Neuron (in vitro differentiated cells): ENCODE measurements around the gene SEL1L2.

ENCODE experiments used
- H2AFZ ChIP-seq: one replicate; pipeline ENCODE4 v1.6.1; 2013; ENCODE audit warnings: low read depth, mild to moderate bottlenecking, inconsistent platforms, low read length, moderate library complexity
- H3K27me3 ChIP-seq: one replicate; pipeline ENCODE4 v1.6.1; 2013; ENCODE audit warnings: low read length; ENCODE audit not compliant: insufficient read depth
- H3K36me3 ChIP-seq: one replicate; pipeline ENCODE4 v1.6.1; 2013; ENCODE audit warnings: low read length; ENCODE audit not compliant: insufficient read depth
- H3K4me1 ChIP-seq: one replicate; pipeline ENCODE4 v1.6.1; 2013; ENCODE audit warnings: low read length; ENCODE audit not compliant: insufficient read depth
- H3K4me3 ChIP-seq: 2 replicates; pipeline ENCODE4 v1.5.1; 2013; ENCODE audit warnings: mild to moderate bottlenecking, low read length, moderate library complexity
- H3K9me3 ChIP-seq: one replicate; pipeline ENCODE4 v1.6.1; 2013; ENCODE audit warnings: low read length

SEL1L2 gene

DNA sequence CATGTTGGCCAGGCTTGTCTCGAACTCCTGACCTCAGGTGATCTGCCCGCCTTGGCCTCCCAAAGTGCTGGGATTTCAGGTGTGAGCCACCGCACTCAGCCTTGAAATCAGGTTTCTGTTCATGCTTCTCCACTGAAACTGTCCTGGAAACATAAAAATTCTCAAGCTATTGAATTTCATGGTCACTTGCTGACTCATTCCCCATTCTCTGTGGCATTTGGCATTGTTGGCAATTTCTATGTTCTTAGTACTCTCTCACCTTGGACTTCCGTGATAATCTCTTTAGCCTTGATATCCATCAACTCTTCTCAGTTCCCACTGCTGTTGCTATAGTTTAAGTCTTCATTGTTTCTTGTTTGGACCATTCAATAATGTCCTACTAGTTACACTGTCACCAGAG lies 6.2 kb downstream of the SEL1L2 start:
- H3K27me3 ChIP-seq: no peaks in the 10 kb centered on the region
- H3K4me1 ChIP-seq: no peaks in the 10 kb centered on the region
- H2AFZ ChIP-seq: no peak overlapping the region
- no peaks in the 10 kb centered on the region for H3K36me3 ChIP-seq
- no peak overlapping the region for H3K4me3 ChIP-seq
- H3K9me3 ChIP-seq: no peaks in the 10 kb centered on the region

GRCh38 chr20:13960525-13960924 lies 29.9 kb downstream of the SEL1L2 start:
- no peaks in the 10 kb centered on the region for H3K27me3 ChIP-seq
- H2AFZ ChIP-seq: no peak overlapping the region

DNA sequence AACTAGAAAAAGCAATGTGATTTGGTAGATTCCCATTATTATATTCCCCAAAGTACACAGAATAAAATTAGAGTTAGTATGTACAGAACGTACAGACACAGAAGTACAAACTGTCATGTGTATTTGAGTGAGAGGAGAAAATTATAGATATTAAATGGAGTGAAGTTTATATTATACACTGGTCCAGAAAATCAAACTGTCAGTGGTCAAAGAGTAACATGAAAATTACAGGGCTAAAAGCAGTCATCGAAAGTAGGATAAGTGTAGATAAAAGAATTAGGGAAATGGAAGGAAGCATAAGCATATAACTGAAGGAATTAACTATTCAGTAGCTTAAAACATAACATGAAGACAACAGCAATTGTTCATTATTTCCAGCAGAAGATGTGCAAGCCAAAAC lies 30.3 kb downstream of the SEL1L2 start:
- H3K4me1 ChIP-seq: no peaks in the 10 kb centered on the region
- H3K9me3 ChIP-seq: no peaks in the 10 kb centered on the region
- H3K36me3 ChIP-seq: no peaks in the 10 kb centered on the region

More at GRCh38 chr20:13960525-13960924, 29.9 kb downstream of the SEL1L2 start:
- Histone ChIP-seq H3K9me3 (no peaks in the 10 kb centered on the region), H3K4me3 (no peak overlapping the region), H3K36me3 (no peaks in the 10 kb centered on the region), H3K4me1 (no peaks in the 10 kb centered on the region)

DNA sequence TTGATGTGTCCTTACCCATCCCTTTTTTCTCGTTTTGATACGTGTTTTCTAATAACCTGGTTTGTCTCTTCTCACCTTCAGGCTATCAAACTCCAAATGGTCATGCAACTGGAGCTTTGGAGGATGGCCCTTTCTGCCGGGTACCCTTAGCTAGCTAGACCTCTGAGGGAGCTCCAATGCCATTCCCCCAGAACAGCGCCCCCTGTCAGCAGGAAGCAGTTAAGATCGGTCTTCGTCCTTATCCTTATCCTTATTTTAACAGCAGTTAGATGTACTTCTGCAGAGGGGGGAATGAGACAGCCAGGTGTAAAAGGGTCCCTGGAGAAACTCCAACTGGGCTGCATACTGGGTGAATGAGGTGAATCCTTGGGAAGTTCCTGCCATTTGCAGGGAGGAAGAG lies 37.2 kb downstream of the SEL1L2 start:
- H3K4me3 ChIP-seq: no peak overlapping the region
- H2AFZ ChIP-seq: no peak overlapping the region
- H3K9me3 ChIP-seq: no peaks in the 10 kb centered on the region
- H3K36me3 ChIP-seq: no peaks in the 10 kb centered on the region
- no peaks in the 10 kb centered on the region for H3K27me3 ChIP-seq
- H3K4me1 ChIP-seq: no peaks in the 10 kb centered on the region

More for the DNA sequence above, 30.3 kb downstream of the SEL1L2 start:
- no peak overlapping the region for H3K4me3 ChIP-seq
- no peaks in the 10 kb centered on the region for H3K27me3 ChIP-seq
- H2AFZ ChIP-seq: no peak overlapping the region

DNA sequence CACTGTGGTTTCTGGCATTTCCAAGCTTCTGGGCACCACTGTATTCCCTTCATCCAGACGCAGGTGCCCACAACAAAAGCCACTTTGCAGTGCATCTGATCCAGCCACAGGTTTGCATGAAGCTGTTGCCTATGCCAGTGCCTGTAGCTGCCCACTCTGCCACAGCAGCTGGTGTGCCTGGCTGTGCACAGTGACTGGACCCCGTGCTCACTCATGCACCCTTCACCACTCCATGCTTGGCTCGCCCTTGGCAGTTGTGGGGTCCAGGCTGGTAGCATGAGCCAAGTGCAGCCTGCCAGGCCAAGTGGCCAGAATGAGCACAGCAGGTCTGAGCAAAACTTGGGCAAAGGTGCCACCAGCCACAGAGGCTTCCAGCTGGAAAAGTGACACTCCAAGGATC lies 42.7 kb downstream of the SEL1L2 start:
- Histone ChIP-seq H3K4me3 (no peak overlapping the region), H3K27me3 (no peaks in the 10 kb centered on the region), H3K4me1 (no peaks in the 10 kb centered on the region), H3K9me3 (peaks cover 4% of the 10 kb centered on the region), H2AFZ (no peak overlapping the region), H3K36me3 (no peaks in the 10 kb centered on the region)

- Histone ChIP-seq H2AFZ (no peak overlapping the region), H3K27me3 (no peaks in the 10 kb centered on the region), H3K9me3 (no peaks in the 10 kb centered on the region), H3K4me1 (peaks cover 2% of the 10 kb centered on the region), H3K36me3 (no peaks in the 10 kb centered on the region), H3K4me3 (no peak overlapping the region)
Measured at GRCh38 chr20:13941031-13941430, 49.4 kb downstream of the SEL1L2 start.

- H3K36me3 ChIP-seq: no peaks in the 10 kb centered on the region
- H2AFZ ChIP-seq: peak overlapping the region; percentile 28
- no peaks in the 10 kb centered on the region for H3K27me3 ChIP-seq
- H3K9me3 ChIP-seq: no peaks in the 10 kb centered on the region
- H3K4me1 ChIP-seq: peaks cover 2% of the 10 kb centered on the region
- no peak overlapping the region for H3K4me3 ChIP-seq
Measured at GRCh38 chr20:13936781-13937576, 53.4 kb downstream of the SEL1L2 start.

DNA sequence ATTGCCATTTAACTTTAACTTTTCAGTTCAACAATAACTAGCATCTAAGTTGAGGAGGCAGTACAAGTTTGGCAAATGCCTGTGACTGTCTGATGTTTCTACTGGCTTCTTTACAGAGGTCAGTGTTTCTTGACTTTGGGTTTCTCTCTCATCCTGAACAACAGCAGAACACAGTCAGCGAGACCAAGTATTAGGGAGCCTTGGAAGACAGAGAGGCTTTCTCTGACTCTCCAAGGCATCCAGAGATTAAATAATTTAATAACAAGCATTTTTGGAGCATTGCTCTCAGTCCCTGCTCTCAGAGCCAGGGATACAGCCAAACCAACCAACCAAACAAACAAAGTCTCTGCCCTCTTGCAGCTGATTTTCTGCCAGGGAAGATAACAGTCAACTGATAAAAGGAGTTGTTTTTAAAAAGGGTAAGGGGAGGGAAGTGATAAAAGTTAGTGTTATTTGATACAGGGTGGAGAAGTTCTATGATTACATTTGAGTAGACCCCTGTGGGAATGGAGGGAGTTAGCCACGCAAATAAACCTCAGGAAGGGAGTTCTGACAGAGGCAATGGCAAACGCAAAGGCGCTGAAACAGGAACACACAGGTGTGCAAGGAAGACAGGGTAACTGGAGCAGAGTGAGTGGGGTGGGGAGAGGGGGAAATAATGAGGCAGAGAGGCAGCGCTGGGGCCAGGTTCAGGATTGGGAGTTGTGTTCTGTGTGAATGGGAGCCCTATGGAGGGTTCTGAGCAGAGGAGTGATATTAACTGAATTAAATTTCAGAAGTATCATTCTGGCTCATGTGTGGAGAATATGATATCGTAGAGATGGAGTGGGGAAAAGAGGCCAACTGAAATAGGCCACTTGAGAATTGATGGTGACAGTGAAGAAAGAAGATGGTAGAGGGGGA lies 55.2 kb downstream of the SEL1L2 start:
- no peaks in the 10 kb centered on the region for H3K27me3 ChIP-seq
- no peak overlapping the region for H3K4me3 ChIP-seq
- no peak overlapping the region for H2AFZ ChIP-seq
- H3K36me3 ChIP-seq: no peaks in the 10 kb centered on the region
- no peaks in the 10 kb centered on the region for H3K4me1 ChIP-seq
- no peaks in the 10 kb centered on the region for H3K9me3 ChIP-seq

GRCh38 chr20:13930281-13930680 lies 60.1 kb downstream of the SEL1L2 start:
- no peaks in the 10 kb centered on the region for H3K36me3 ChIP-seq
- no peaks in the 10 kb centered on the region for H3K27me3 ChIP-seq
- H2AFZ ChIP-seq: no peak overlapping the region
- no peak overlapping the region for H3K4me3 ChIP-seq
- no peaks in the 10 kb centered on the region for H3K9me3 ChIP-seq
- no peaks in the 10 kb centered on the region for H3K4me1 ChIP-seq

DNA sequence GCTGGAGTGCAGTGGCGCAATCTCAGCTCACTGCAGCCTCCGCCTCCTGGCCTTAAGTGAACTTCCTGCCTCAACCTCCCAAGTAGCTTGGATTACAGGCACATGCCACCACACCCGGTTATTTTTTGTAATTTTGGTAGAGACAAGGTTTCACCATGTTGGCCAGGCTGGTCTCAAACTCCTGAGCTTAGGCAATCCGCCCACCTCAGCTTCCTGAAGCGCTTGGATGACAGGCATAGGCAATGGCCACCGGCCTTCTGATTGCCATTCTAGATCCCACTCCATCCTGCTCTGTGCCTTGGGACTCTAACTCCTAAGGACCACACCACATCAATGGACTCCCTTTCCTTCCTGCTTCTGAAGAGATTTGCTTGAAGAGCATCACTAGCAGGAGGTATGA lies 60.6 kb downstream of the SEL1L2 start:
- no peaks in the 10 kb centered on the region for H3K4me1 ChIP-seq
- H3K9me3 ChIP-seq: no peaks in the 10 kb centered on the region

DNA sequence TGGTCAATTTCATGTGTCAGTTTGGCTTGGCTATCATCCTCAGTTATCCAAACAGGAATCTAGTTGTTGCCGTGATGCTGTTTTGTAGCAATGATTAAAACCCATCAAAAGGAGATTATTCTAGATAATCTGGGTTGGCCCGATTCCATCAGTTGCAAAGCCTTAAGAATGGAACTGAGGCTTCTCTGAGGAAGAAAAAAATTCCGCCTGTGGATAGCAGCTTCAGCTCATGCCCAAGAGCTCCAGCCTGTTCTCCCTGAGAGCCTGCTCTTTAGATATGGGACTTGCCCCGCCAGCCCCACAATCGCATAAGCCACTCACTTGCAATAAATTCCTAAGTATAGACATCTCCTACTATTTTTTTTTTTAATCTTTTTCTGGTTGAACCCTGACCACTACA lies 61.5 kb downstream of the SEL1L2 start:
- no peaks in the 10 kb centered on the region for H3K27me3 ChIP-seq
- H3K9me3 ChIP-seq: no peaks in the 10 kb centered on the region
- no peak overlapping the region for H3K4me3 ChIP-seq
- no peaks in the 10 kb centered on the region for H3K4me1 ChIP-seq
- no peak overlapping the region for H2AFZ ChIP-seq
- H3K36me3 ChIP-seq: no peaks in the 10 kb centered on the region

More for the DNA sequence above, 60.6 kb downstream of the SEL1L2 start:
- Histone ChIP-seq H3K4me3 (no peak overlapping the region), H2AFZ (no peak overlapping the region), H3K36me3 (no peaks in the 10 kb centered on the region), H3K27me3 (no peaks in the 10 kb centered on the region)

DNA sequence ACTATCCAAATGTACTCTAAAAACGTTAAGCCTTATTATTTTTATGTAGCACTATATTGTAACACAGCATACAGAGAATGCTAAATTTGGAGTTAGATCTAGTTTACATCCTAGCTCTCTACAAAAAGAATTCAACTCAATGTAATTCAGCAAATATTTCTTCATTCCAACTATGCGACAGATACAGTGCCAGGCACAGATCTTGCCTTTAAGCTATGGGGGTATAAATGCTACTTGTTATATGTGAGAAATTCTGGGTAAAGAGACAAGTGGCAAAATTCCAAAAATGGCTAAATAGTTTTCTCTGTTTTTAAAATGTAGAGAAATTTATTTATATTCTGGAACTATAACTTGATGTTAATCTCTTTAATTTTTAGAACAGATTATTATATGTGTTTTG lies 63.2 kb downstream of the SEL1L2 start:
- Histone ChIP-seq H3K27me3 (no peaks in the 10 kb centered on the region), H2AFZ (no peak overlapping the region), H3K36me3 (no peaks in the 10 kb centered on the region), H3K9me3 (no peaks in the 10 kb centered on the region), H3K4me3 (no peak overlapping the region), H3K4me1 (no peaks in the 10 kb centered on the region)

DNA sequence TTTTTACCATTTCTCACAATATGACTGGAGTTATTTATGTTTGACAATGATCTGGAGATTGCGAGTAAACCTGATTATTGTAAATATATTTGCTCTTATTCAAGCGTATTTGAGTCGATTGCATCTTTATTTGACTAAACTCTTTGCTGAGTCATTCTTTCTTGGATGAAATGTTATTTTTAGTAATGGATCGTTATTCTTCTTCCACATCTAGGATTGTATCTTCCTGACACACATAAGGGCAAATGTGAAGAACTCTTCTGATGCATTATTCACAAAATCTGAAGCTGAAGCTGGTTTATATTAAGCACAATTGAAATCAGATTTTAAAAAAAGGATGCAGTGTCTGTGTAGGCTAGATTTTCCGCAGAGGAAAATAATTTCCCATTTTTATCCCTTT lies 68.2 kb downstream of the SEL1L2 start:
- Histone ChIP-seq H3K4me1 (no peaks in the 10 kb centered on the region), H3K27me3 (no peaks in the 10 kb centered on the region), H2AFZ (no peak overlapping the region), H3K36me3 (no peaks in the 10 kb centered on the region), H3K9me3 (no peaks in the 10 kb centered on the region), H3K4me3 (no peak overlapping the region)
